Stimulated activated CD4-positive, alpha-beta T cell treated with anti-CD3 and anti-CD28 coated beads, Interleukin-4, amount 100 ng/mL, for 4 hours (primary cell): ENCODE results near the gene INTS7.
"Not testable (repeated sequence)": the region's sequence is repeated elsewhere in the genome, so short reads cannot be mapped to it uniquely, and the experiment has no call there.

ENCODE experiments used
- DNase-seq, 2 experiments: peaks; one replicate each; pipeline ENCODE4 v3.0.0-alpha.2; 2020

The INTS7 gene

GRCh38 chr1:211932231-211932932 is 103.0 kb downstream of the INTS7 start:
- no peak for DNase-seq

GRCh38 chr1:211929683-211930082 is 105.7 kb downstream of the INTS7 start:
- DNase-seq: no peak

GRCh38 chr1:211928993-211929637 is 106.2 kb downstream of the INTS7 start:
- DNase-seq: no peak

GRCh38 chr1:211928290-211928801 is 107.0 kb downstream of the INTS7 start:
- DNase-seq: no peak

- no peak for DNase-seq
These were observed 110.3 kb downstream of the INTS7 start for GRCh38 chr1:211925016-211925415.

- no peak for DNase-seq
These were observed 111.1 kb downstream of the INTS7 start for GRCh38 chr1:211924256-211924655.

GRCh38 chr1:211923095-211923494 is 112.3 kb downstream of the INTS7 start:
- no peak for DNase-seq

GRCh38 chr1:211921579-211922095 is 113.7 kb downstream of the INTS7 start:
- no peak for DNase-seq

GRCh38 chr1:211920602-211921226 is 114.6 kb downstream of the INTS7 start:
- DNase-seq: no peak

GRCh38 chr1:211920141-211920572 is 115.2 kb downstream of the INTS7 start:
- no peak for DNase-seq

- no peak for DNase-seq
These were observed 116.4 kb downstream of the INTS7 start for GRCh38 chr1:211918843-211919414.

- DNase-seq: not testable (repeated sequence)
These were observed 118.9 kb downstream of the INTS7 start for GRCh38 chr1:211916458-211916857.

GRCh38 chr1:211915924-211916323 is 119.4 kb downstream of the INTS7 start:
- no peak for DNase-seq

- no peak for DNase-seq
These were observed 122.4 kb downstream of the INTS7 start for GRCh38 chr1:211912844-211913432.

GRCh38 chr1:211912038-211912437 is 123.3 kb downstream of the INTS7 start:
- no peak for DNase-seq

- DNase-seq: no peak
These were observed 124.4 kb downstream of the INTS7 start for GRCh38 chr1:211910913-211911485.

- DNase-seq: no peak
These were observed 125.1 kb downstream of the INTS7 start for GRCh38 chr1:211910113-211910884.

- DNase-seq: no peak
These were observed 126.0 kb downstream of the INTS7 start for GRCh38 chr1:211909395-211909794.

GRCh38 chr1:211908951-211909350 is 126.4 kb downstream of the INTS7 start:
- DNase-seq: no peak

- no peak for DNase-seq
These were observed 126.9 kb downstream of the INTS7 start for GRCh38 chr1:211908453-211908852.

GRCh38 chr1:211903490-211904245 is 131.7 kb downstream of the INTS7 start:
- DNase-seq: no peak
